ENCODE results near the gene CENPP. TPM values are rescaled to one million over a fixed set of nuclear protein-coding genes. Genes with fewer than 3 reads are reported as not detected.

The CENPP gene
- total RNA-seq, 1 donor from 2014 or later = 9.3 TPM

- TF ChIP-seq POLR2A (IDR thresholded peaks at IDR 0.05) = no peak
- TF ChIP-seq CTCF (IDR thresholded peaks at IDR 0.05) = no peak
- peak in 1 of 2 donors; percentile 16 for TF ChIP-seq POLR2AphosphoS5 (IDR thresholded peaks at IDR 0.05; ENCODE audit: insufficient read depth in 1 of 2, low read depth in 1 of 2)
- no peak for DNase-seq (ENCODE audit: extremely low spot score in 2 of 2)
- no peak overlapping the region for H3K4me3 ChIP-seq
- H3K4me1 ChIP-seq = peaks cover 8% of the 10 kb centered on the region
- no peaks in the 10 kb centered on the region for H3K36me3 ChIP-seq
- peak overlapping the region; percentile 69 for H3K27ac ChIP-seq
- intact Hi-C loops (cut with DNase I) = no loop called here
- no peaks in the 10 kb centered on the region for H3K9me3 ChIP-seq
- H3K27me3 ChIP-seq = no peaks in the 10 kb centered on the region
Measured at GRCh38 chr9:92463984-92464383, 138.2 kb downstream of the CENPP start.

GRCh38 chr9:92467041-92467440 lies 141.3 kb downstream of the CENPP start:
- intact Hi-C loops (cut with DNase I) = no loop called here
- Histone ChIP-seq H3K9me3 (no peaks in the 10 kb centered on the region), H3K27ac (no peak overlapping the region), H3K4me3 (no peak overlapping the region), H3K27me3 (no peaks in the 10 kb centered on the region), H3K4me1 (peaks cover 8% of the 10 kb centered on the region), H3K36me3 (no peaks in the 10 kb centered on the region)
- no peak for DNase-seq (ENCODE audit: extremely low spot score in 2 of 2)
- no peak for TF ChIP-seq CTCF (IDR thresholded peaks at IDR 0.05)
- TF ChIP-seq POLR2AphosphoS5 (IDR thresholded peaks at IDR 0.05; ENCODE audit: insufficient read depth in 1 of 2, low read depth in 1 of 2) = no peak
- TF ChIP-seq POLR2A (IDR thresholded peaks at IDR 0.05) = no peak

- H3K27me3 ChIP-seq = no peaks in the 10 kb centered on the region
- no peaks in the 10 kb centered on the region for H3K36me3 ChIP-seq
- H3K4me3 ChIP-seq = no peak overlapping the region
- H3K27ac ChIP-seq = no peak overlapping the region
- DNase-seq (ENCODE audit: extremely low spot score in 2 of 2) = no peak
- H3K9me3 ChIP-seq = no peaks in the 10 kb centered on the region
- peaks cover 8% of the 10 kb centered on the region for H3K4me1 ChIP-seq
- intact Hi-C loops (cut with DNase I) = no loop called here
- TF ChIP-seq POLR2A (IDR thresholded peaks at IDR 0.05) = no peak
Measured at GRCh38 chr9:92467511-92467910, 141.8 kb downstream of the CENPP start.

- no peak for TF ChIP-seq POLR2A (IDR thresholded peaks at IDR 0.05)
- Histone ChIP-seq H3K4me3 (no peak overlapping the region), H3K9me3 (no peaks in the 10 kb centered on the region), H3K4me1 (peaks cover 8% of the 10 kb centered on the region), H3K27me3 (no peaks in the 10 kb centered on the region), H3K36me3 (no peaks in the 10 kb centered on the region), H3K27ac (no peak overlapping the region)
- intact Hi-C loops (cut with DNase I) = no loop called here
- DNase-seq (ENCODE audit: extremely low spot score in 2 of 2) = no peak
Measured at GRCh38 chr9:92468206-92468605, 142.5 kb downstream of the CENPP start.

- no peaks in the 10 kb centered on the region for H3K36me3 ChIP-seq
- intact Hi-C loops (cut with DNase I) = no loop called here
- no peak for DNase-seq (ENCODE audit: extremely low spot score in 2 of 2)
Measured at GRCh38 chr9:92474587-92474986, 148.8 kb downstream of the CENPP start.

GRCh38 chr9:92476962-92477361 lies 151.2 kb downstream of the CENPP start:
- Histone ChIP-seq H3K36me3 (no peaks in the 10 kb centered on the region), H3K9me3 (no peaks in the 10 kb centered on the region), H3K27me3 (no peaks in the 10 kb centered on the region), H3K27ac (no peak overlapping the region), H3K4me1 (peaks cover 31% of the 10 kb centered on the region), H3K4me3 (no peak overlapping the region)
- DNase-seq (ENCODE audit: extremely low spot score in 2 of 2) = no peak
- intact Hi-C loops (cut with DNase I) = no loop called here
- TF ChIP-seq POLR2A (IDR thresholded peaks at IDR 0.05) (no peak), POLR2AphosphoS5 (IDR thresholded peaks at IDR 0.05; ENCODE audit: insufficient read depth in 1 of 2, low read depth in 1 of 2) (no peak), CTCF (IDR thresholded peaks at IDR 0.05) (no peak)

More at GRCh38 chr9:92474587-92474986, 148.8 kb downstream of the CENPP start:
- H3K27me3 ChIP-seq = no peaks in the 10 kb centered on the region
- no peak overlapping the region for H3K4me3 ChIP-seq
- H3K27ac ChIP-seq = no peak overlapping the region
- TF ChIP-seq POLR2AphosphoS5 (IDR thresholded peaks at IDR 0.05; ENCODE audit: insufficient read depth in 1 of 2, low read depth in 1 of 2) (no peak), CTCF (IDR thresholded peaks at IDR 0.05) (no peak), POLR2A (IDR thresholded peaks at IDR 0.05) (no peak)
- no peaks in the 10 kb centered on the region for H3K9me3 ChIP-seq
- H3K4me1 ChIP-seq = peaks cover 8% of the 10 kb centered on the region

All from vagina (tissue), 2 donors.